ENCODE results near the gene KIAA1328. TPM values are rescaled to one million over a fixed set of nuclear protein-coding genes. Genes with fewer than 3 reads are reported as not detected.

Gene KIAA1328
- total RNA-seq, 1 experiment from 2014 or later, result 10.2 TPM

DNA sequence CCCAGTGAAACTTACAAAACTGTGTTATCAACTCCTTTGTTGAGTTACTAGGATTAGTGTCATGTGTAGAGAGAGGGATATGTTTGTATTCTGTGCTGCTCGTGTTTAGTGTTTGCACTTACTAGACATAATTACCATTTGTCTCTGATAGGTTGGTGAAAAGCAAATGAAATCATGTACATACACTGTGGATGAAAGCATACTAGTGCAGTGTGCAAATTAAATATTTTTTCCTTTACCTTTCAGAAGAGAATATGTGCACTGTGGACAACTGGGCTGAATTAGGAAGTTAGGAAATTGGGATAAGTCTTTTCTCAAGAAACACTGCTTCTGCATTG lies 1.2 kb downstream of the KIAA1328 start:
- Mint-ChIP-seq H3K9me3 (ENCODE audit: low read depth, unreplicated experiment) (no peaks in the 10 kb centered on the region), H3K27me3 (ENCODE audit: unreplicated experiment) (no peaks in the 10 kb centered on the region), H3K27ac (ENCODE audit: unreplicated experiment) (peak overlapping the region; percentile 91), H3K4me3 (ENCODE audit: low read depth, unreplicated experiment) (peak overlapping the region; percentile 95), H3K36me3 (ENCODE audit: insufficient read depth, unreplicated experiment) (peaks cover 29% of the 10 kb centered on the region), H3K4me1 (ENCODE audit: low read depth, unreplicated experiment) (peaks cover 32% of the 10 kb centered on the region)
- DNase-seq, result no peak
- intact Hi-C loops (cut with micrococcal nuclease; ENCODE audit: unreplicated experiment), result loop anchor here (5.0 to 10.0 kb wide), 2 partner anchors 67 to 425 kb away; no protein-coding TSS in a partner anchor
- BruUV-seq (replicated peaks), result no TSS peak
- TF ChIP-seq CTCF (IDR thresholded peaks at IDR 0.05; ENCODE audit: unreplicated experiment), result no peak
- CTCF ChIA-PET, result interaction anchor here (1.7 kb wide), 1 partner anchor 69 kb away, joined by 8 read pairs; no protein-coding TSS in a partner anchor

GRCh38 chr18:36831139-36831538 lies 2.2 kb downstream of the KIAA1328 start:
- no peak for TF ChIP-seq CTCF (IDR thresholded peaks at IDR 0.05; ENCODE audit: unreplicated experiment)
- intact Hi-C loops (cut with micrococcal nuclease; ENCODE audit: unreplicated experiment), result loop anchor here (5.0 to 10.0 kb wide), 2 partner anchors 66 to 424 kb away; no protein-coding TSS in a partner anchor
- H3K9me3 Mint-ChIP-seq (ENCODE audit: low read depth, unreplicated experiment), result no peaks in the 10 kb centered on the region
- CTCF ChIA-PET, result no interaction called here
- no peak for DNase-seq
- no TSS peak for BruUV-seq (replicated peaks)
- peaks cover 29% of the 10 kb centered on the region for H3K36me3 Mint-ChIP-seq (ENCODE audit: insufficient read depth, unreplicated experiment)
- H3K4me1 Mint-ChIP-seq (ENCODE audit: low read depth, unreplicated experiment), result peaks cover 32% of the 10 kb centered on the region
- no peaks in the 10 kb centered on the region for H3K27me3 Mint-ChIP-seq (ENCODE audit: unreplicated experiment)
- no peak overlapping the region for H3K27ac Mint-ChIP-seq (ENCODE audit: unreplicated experiment)
- no peak overlapping the region for H3K4me3 Mint-ChIP-seq (ENCODE audit: low read depth, unreplicated experiment)

DNA sequence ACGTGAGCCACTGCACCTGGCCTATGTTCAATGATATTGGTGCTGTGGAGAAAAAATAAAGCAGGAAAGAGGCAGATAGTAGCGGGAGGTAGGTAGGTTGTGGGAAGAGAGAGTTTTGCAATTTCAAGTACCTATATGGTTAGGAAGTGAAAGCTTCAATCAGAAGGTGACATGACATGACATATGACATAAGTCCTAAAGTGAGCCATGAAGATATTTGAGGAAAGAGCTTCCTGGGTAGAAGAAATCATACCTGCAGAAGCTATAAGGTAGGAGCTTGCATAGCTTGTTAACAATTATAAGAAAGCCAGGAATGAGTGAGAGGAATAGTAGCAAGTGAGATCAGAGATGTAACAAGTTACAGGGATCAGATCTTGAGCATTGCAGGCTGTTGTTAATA lies 4.2 kb downstream of the KIAA1328 start:
- H3K9me3 Mint-ChIP-seq (ENCODE audit: low read depth, unreplicated experiment), result no peaks in the 10 kb centered on the region
- DNase-seq, result no peak
- H3K4me1 Mint-ChIP-seq (ENCODE audit: low read depth, unreplicated experiment), result peaks cover 18% of the 10 kb centered on the region
- no peak overlapping the region for H3K27ac Mint-ChIP-seq (ENCODE audit: unreplicated experiment)
- peaks cover 20% of the 10 kb centered on the region for H3K36me3 Mint-ChIP-seq (ENCODE audit: insufficient read depth, unreplicated experiment)
- H3K27me3 Mint-ChIP-seq (ENCODE audit: unreplicated experiment), result no peaks in the 10 kb centered on the region
- no peak overlapping the region for H3K4me3 Mint-ChIP-seq (ENCODE audit: low read depth, unreplicated experiment)
- no TSS peak for BruUV-seq (replicated peaks)
- CTCF ChIA-PET, result no interaction called here
- no peak for TF ChIP-seq CTCF (IDR thresholded peaks at IDR 0.05; ENCODE audit: unreplicated experiment)
- intact Hi-C loops (cut with micrococcal nuclease; ENCODE audit: unreplicated experiment), result loop anchor here (5.0 to 10.0 kb wide), 2 partner anchors 64 to 422 kb away; no protein-coding TSS in a partner anchor

DNA sequence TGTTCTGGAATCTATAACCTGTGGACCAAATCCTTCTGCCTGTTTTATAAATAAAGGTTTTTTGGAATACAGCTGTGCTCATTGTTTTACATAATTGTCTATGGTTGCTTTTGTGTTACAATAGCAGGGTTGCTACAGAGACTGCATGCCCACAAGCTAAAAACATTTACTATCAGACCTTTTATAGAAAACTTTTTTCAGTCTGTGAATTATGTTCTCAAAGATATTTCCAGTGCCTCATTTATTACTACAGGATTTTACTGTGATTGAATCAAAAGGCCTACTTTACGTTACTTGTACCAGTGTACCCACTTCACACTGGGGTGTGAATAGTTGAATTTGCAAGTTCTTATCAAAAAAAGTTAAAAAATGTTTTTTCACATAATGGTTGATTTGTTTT lies 7.0 kb downstream of the KIAA1328 start:
- CTCF ChIA-PET, result no interaction called here
- Mint-ChIP-seq H3K36me3 (ENCODE audit: insufficient read depth, unreplicated experiment) (no peaks in the 10 kb centered on the region), H3K4me1 (ENCODE audit: low read depth, unreplicated experiment) (peaks cover under 1% of the 10 kb centered on the region), H3K27ac (ENCODE audit: unreplicated experiment) (no peak overlapping the region), H3K9me3 (ENCODE audit: low read depth, unreplicated experiment) (no peaks in the 10 kb centered on the region), H3K27me3 (ENCODE audit: unreplicated experiment) (no peaks in the 10 kb centered on the region), H3K4me3 (ENCODE audit: low read depth, unreplicated experiment) (no peak overlapping the region)
- DNase-seq, result no peak
- BruUV-seq (replicated peaks), result no TSS peak
- intact Hi-C loops (cut with micrococcal nuclease; ENCODE audit: unreplicated experiment), result loop anchor here (10.0 kb wide), 1 partner anchor 419 kb away; no protein-coding TSS in a partner anchor
- TF ChIP-seq CTCF (IDR thresholded peaks at IDR 0.05; ENCODE audit: unreplicated experiment), result no peak

Measured in Calu3 (cell line).